Keratinocyte (primary cell): ENCODE results near the gene DNAJC9. TPM values are rescaled to one million over a fixed set of nuclear protein-coding genes. Genes with fewer than 3 reads are reported as not detected.

Experiments used
- DNase-seq: peaks from one replicate; pipeline ENCODE4 v3.0.0-alpha.2; 2011; ENCODE audit warnings: low read depth, missing footprints, low spot score
- FAIRE-seq: peaks from 2 replicates; lab custom pipeline; 2011; peaks lifted over from hg19 to GRCh38; lab: Jason Lieb, UNC
- H2AFZ ChIP-seq: 2 replicates; pipeline ENCODE4 v1.6.0; 2012; ENCODE audit warnings: low read length, control low read depth, inconsistent platforms; ENCODE audit not compliant: control insufficient read depth
- H3K27ac ChIP-seq: 2 replicates; pipeline ENCODE4 v1.5.1; 2011; ENCODE audit warnings: low read length; ENCODE audit not compliant: control insufficient read depth, insufficient read depth
- H3K27me3 ChIP-seq: 3 replicates; pipeline ENCODE4 v1.6.0; 2011; ENCODE audit warnings: low read length; ENCODE audit not compliant: control insufficient read depth, insufficient read depth; ENCODE audit errors: extremely low read depth
- H3K36me3 ChIP-seq, 2 experiments: 2 replicates in 1 of 2; 3 replicates in 1 of 2; pipeline ENCODE4 v1.5.1; 2011; ENCODE audit warnings: low read length in 2 of 2, mild to moderate bottlenecking in 1 of 2; ENCODE audit not compliant: control insufficient read depth in 2 of 2, insufficient read depth in 2 of 2; ENCODE audit errors: extremely low read depth in 1 of 2
- H3K4me1 ChIP-seq: 3 replicates; pipeline ENCODE4 v1.5.1; 2011; ENCODE audit warnings: low read length; ENCODE audit not compliant: control insufficient read depth, insufficient read depth; ENCODE audit errors: extremely low read depth
- H3K4me2 ChIP-seq: 3 replicates; pipeline ENCODE4 v1.6.0; 2011; ENCODE audit warnings: low read depth, low read length; ENCODE audit not compliant: control insufficient read depth, insufficient read depth; ENCODE audit errors: extremely low read depth
- H3K4me3 ChIP-seq, 3 experiments: fragments of 200-600 bp in 1 of 3; sonication (generic) in 1 of 3; 2 replicates in 2 of 3; 3 replicates in 1 of 3; pipeline ENCODE4 v1.5.1; 2011 to 2016; ENCODE audit warnings: low read length in 3 of 3, mild to moderate bottlenecking in 3 of 3, control low read depth in 2 of 3, inconsistent platforms in 1 of 3, low read depth in 1 of 3, mixed read lengths in 1 of 3, mixed run types in 1 of 3, moderate library complexity in 1 of 3; ENCODE audit not compliant: control insufficient read depth in 2 of 3, insufficient read depth in 2 of 3; ENCODE audit errors: extremely low read depth in 1 of 3
- H3K79me2 ChIP-seq: 2 replicates; pipeline ENCODE4 v1.6.0; 2012; ENCODE audit warnings: low read length; ENCODE audit not compliant: control insufficient read depth, insufficient read depth
- H3K9ac ChIP-seq: 3 replicates; pipeline ENCODE4 v1.6.0; 2011; ENCODE audit warnings: low read length; ENCODE audit not compliant: control insufficient read depth, insufficient read depth; ENCODE audit errors: extremely low read depth
- H3K9me1 ChIP-seq: 3 replicates; pipeline ENCODE4 v1.6.0; 2011; ENCODE audit warnings: low read length; ENCODE audit not compliant: control insufficient read depth, insufficient read depth; ENCODE audit errors: extremely low read depth
- H3K9me3 ChIP-seq: 2 replicates; pipeline ENCODE4 v1.5.1; 2012; ENCODE audit warnings: low read depth, low read length; ENCODE audit not compliant: control insufficient read depth
- H4K20me1 ChIP-seq: 3 replicates; pipeline ENCODE4 v1.6.0; 2011; ENCODE audit warnings: low read length; ENCODE audit not compliant: control insufficient read depth, insufficient read depth; ENCODE audit errors: extremely low read depth
- CTCF ChIP-seq, 3 experiments: IDR thresholded peaks in 1 of 3; conservative IDR thresholded peaks in 1 of 3; optimal IDR thresholded peaks in 1 of 3; 2 replicates in 2 of 3; 3 replicates in 1 of 3; pipeline versions ENCODE3 to v1.5.1; 2011; ENCODE audit warnings: low read length in 3 of 3, mild to moderate bottlenecking in 3 of 3, moderate library complexity in 2 of 3, control low read depth in 1 of 3, inconsistent platforms in 1 of 3; ENCODE audit not compliant: insufficient read depth in 2 of 3; ENCODE audit errors: extremely low read depth in 1 of 3
- EZH2 ChIP-seq: IDR thresholded peaks from one replicate; pipeline ENCODE4 v1.6.1; 2012; ENCODE audit warnings: inconsistent platforms, mild to moderate bottlenecking, low read length, moderate library complexity
- dilution Hi-C: fragments of 300-500 bp; cut with MboI; formaldehyde crosslinking; loops from one replicate; pipeline ENCODE4 v1.7.0; 2020; ENCODE audit warnings: low sequenced_read_pairs; ENCODE audit not compliant: extremely low pct_ligation_motif_present
- polyA plus RNA-seq, 5 experiments: library from polyadenylated mRNA; depleted of rRNA in 3 of 5; stranded (reverse) in 3 of 5; stranded (forward) in 1 of 5; unstranded in 1 of 5; fragments of >200 nt; gene quantifications; 1 replicate in 1 of 5; 2 replicates in 3 of 5; 3 replicates in 1 of 5; pipeline versions ENCODE4 v1.2.1 to v1.2.3, GENCODE V29; 2011 to 2012; ENCODE audit warnings: missing spikeins in 2 of 5, low read depth in 1 of 5, low replicate concordance in 1 of 5
- small RNA-seq, 3 experiments: library from RNA; depleted of rRNA; stranded (forward); fragments of <200 nt; gene quantifications; one replicate each; pipeline ENCODE3, GENCODE V24; 2012; ENCODE audit warnings: low read depth in 3 of 3, low replicate concordance in 1 of 3; ENCODE audit not compliant: insufficient read length in 3 of 3

DNAJC9 gene
- polyA plus RNA-seq, 1 donor (not counting 4 experiments of a cell fraction or from before 2014, with no cell fraction given): 23.3 TPM

DNA sequence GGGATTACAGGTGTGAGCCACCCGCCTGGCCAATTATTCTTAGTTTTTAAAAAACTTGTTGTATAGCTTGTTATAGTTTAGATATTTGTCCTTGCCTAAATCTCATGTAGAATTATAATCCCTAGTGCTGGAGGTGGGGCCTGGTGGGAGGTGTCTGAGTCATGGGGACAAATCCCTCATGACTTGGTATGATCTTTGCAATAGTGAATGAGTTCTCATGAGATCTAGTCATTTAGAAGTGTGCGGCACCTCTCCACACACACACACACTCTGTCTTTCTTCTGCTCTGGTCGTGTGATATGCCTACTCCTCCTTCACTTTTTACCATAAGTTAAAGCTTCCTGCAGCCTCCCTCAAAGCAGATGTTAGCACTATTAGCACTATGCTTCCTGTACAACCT is 42.0 kb downstream of the DNAJC9 start:
- Histone ChIP-seq H3K9me3 (peaks cover 2% of the 10 kb centered on the region), H3K79me2 (no peaks in the 10 kb centered on the region), H3K4me3 (no peak overlapping the region), H3K9me1 (no peaks in the 10 kb centered on the region), H3K4me1 (peaks cover 7% of the 10 kb centered on the region), H4K20me1 (no peaks in the 10 kb centered on the region), H3K27ac (no peak overlapping the region), H3K27me3 (no peaks in the 10 kb centered on the region), H3K36me3 (peaks cover 0 to 2% of the 10 kb centered on the region in 2 experiments), H3K9ac (no peak overlapping the region), H3K4me2 (no peak overlapping the region), H2AFZ (no peak overlapping the region)
- DNase-seq: no peak
- FAIRE-seq: no peak
- TF ChIP-seq CTCF (optimal IDR thresholded peaks at IDR 0.05 in 1 of 3, IDR thresholded peaks at IDR 0.05 in 1 of 3, conservative IDR thresholded peaks at IDR 0.05 in 1 of 3; ENCODE audit: extremely low read depth in 1 of 3, insufficient read depth in 2 of 3, low read length in 3 of 3) (no peak), EZH2 (no peak)
- dilution Hi-C loops: no loop called here

Small RNA genes within 50 kb of the gene (small RNA-seq; reads per million reads assigned to genes)
- gene RF00019: 0 reads per million in 3 experiments
- 0 reads per million in 3 experiments for gene RNU6-833P

Other genes with a start within 250 kb of the DNAJC9 start
- 29.4 to 67.4 TPM (median 40.4 TPM) in 3 replicates for gene P4HA1, start 150.4 kb downstream of the DNAJC9 start, polyA plus RNA-seq
- 1.3 to 2.4 TPM (median 1.6 TPM) in 3 replicates for gene NUDT13, start 136.8 kb downstream of the DNAJC9 start, polyA plus RNA-seq
- gene ECD, start 79.2 kb downstream of the DNAJC9 start, polyA plus RNA-seq: 27.6 to 35.8 TPM (median 27.6 TPM) in 3 replicates
- gene FAM149B1, start 79.1 kb downstream of the DNAJC9 start, polyA plus RNA-seq: 14.8 to 24.9 TPM (median 22.2 TPM) in 3 replicates
- 79.2 to 95.4 TPM (median 79.9 TPM) in 3 replicates for gene MRPS16, start 5.4 kb upstream of the DNAJC9 start, polyA plus RNA-seq
- 0.60 to 4.4 TPM (median 2.1 TPM) in 3 replicates for gene CFAP70, start 111.6 kb upstream of the DNAJC9 start, polyA plus RNA-seq
- 124 to 144 TPM (median 143 TPM) in 3 replicates for gene ANXA7, start 166.8 kb upstream of the DNAJC9 start, polyA plus RNA-seq
- 0.39 to 1.3 TPM (median 1.3 TPM) in 3 replicates for gene MSS51, start 186.3 kb upstream of the DNAJC9 start, polyA plus RNA-seq
- 14.8 to 23.5 TPM (median 20.6 TPM) in 3 replicates for gene PPP3CB, start 248.8 kb upstream of the DNAJC9 start, polyA plus RNA-seq